HepG2 (cell line): Measurements from ENCODE around the gene ATG2A. TPM values are rescaled to one million over a fixed set of nuclear protein-coding genes. Genes with fewer than 3 reads are reported as not detected.

Experiments used
- BHLHE40 ChIP-seq: IDR thresholded peaks from 2 replicates; pipeline ENCODE4 v1.6.1; 2011; ENCODE audit warnings: low read length, improper control_type of control experiment
- CBX1 ChIP-seq: IDR thresholded peaks from one replicate; pipeline ENCODE4 v1.6.1; 2016; ENCODE audit warnings: antibody characterized with exemption, low read depth
- ERF ChIP-seq: IDR thresholded peaks from 2 replicates; pipeline ENCODE4 v1.6.1; 2018; ENCODE audit warnings: missing biosample characterization, missing genetic modification reagents
- GABPB1 ChIP-seq: IDR thresholded peaks from 2 replicates; pipeline ENCODE4 v1.6.1; 2016; ENCODE audit warnings: mild to moderate bottlenecking, missing genetic modification reagents, moderate library complexity, missing compliant biosample characterization
- IKZF1 ChIP-seq: fragments of 450-650 bp; IDR thresholded peaks from 2 replicates; pipeline ENCODE4 v1.7.1; 2016
- IRF2 ChIP-seq: IDR thresholded peaks from 2 replicates; pipeline ENCODE4 v1.6.1; 2018; ENCODE audit warnings: missing genetic modification reagents, missing compliant biosample characterization
- KDM2A ChIP-seq: sonication (generic); formaldehyde crosslinking; IDR thresholded peaks from 2 replicates; pipeline ENCODE4 v1.4.0; 2020; ENCODE audit warnings: low read depth, missing genetic modification reagents, borderline replicate concordance
- NR2F6 ChIP-seq, 2 experiments: IDR thresholded peaks; 2 replicates each; pipeline ENCODE4 v1.6.1; 2016; ENCODE audit warnings: antibody characterized with exemption in 1 of 2, mild to moderate bottlenecking in 1 of 2
- SOX5 ChIP-seq: IDR thresholded peaks from 2 replicates; pipeline ENCODE4 v1.6.1; 2016; ENCODE audit warnings: borderline replicate concordance
- SOX6 ChIP-seq, 2 experiments: fragments of 450-650 bp in 1 of 2; sonication (generic) in 1 of 2; formaldehyde crosslinking in 1 of 2; IDR thresholded peaks; 2 replicates each; pipeline versions ENCODE4 v1.4.0 to v1.6.1; 2017 to 2020; ENCODE audit warnings: antibody characterized with exemption in 1 of 2, mild to moderate bottlenecking in 1 of 2, missing genetic modification reagents in 1 of 2
- SP140L ChIP-seq: sonication (generic); formaldehyde crosslinking; IDR thresholded peaks from 2 replicates; pipeline ENCODE4 v1.4.0; 2020; ENCODE audit warnings: missing genetic modification reagents, borderline replicate concordance
- THAP11 ChIP-seq: IDR thresholded peaks from 2 replicates; pipeline ENCODE4 v1.6.1; 2016; ENCODE audit warnings: missing biosample characterization, missing genetic modification reagents
- YY1 ChIP-seq: IDR thresholded peaks from 2 replicates; pipeline ENCODE4 v1.6.1; 2011; ENCODE audit warnings: low read length, low read depth, moderate library complexity, mild to moderate bottlenecking; ENCODE audit not compliant: insufficient read depth, insufficient replicate concordance
- ZBTB38 ChIP-seq: sonication (generic); formaldehyde crosslinking; IDR thresholded peaks from 2 replicates; pipeline ENCODE4 v1.5.1; 2020; ENCODE audit warnings: mild to moderate bottlenecking, missing genetic modification reagents
- ZFX ChIP-seq: sonication (generic); formaldehyde crosslinking; IDR thresholded peaks from 2 replicates; pipeline ENCODE4 v1.4.0; 2020; ENCODE audit warnings: mild to moderate bottlenecking, low read depth, missing genetic modification reagents, moderate library complexity
- ZNF614 ChIP-seq: IDR thresholded peaks from 2 replicates; pipeline ENCODE4 v1.6.1; 2018; ENCODE audit warnings: missing biosample characterization, missing genetic modification reagents, inconsistent platforms, borderline replicate concordance
- ZNF709 ChIP-seq: sonication (generic); formaldehyde crosslinking; IDR thresholded peaks from 2 replicates; pipeline ENCODE4 v1.5.0; 2020; ENCODE audit warnings: mild to moderate bottlenecking, missing genetic modification reagents
- ZNF713 ChIP-seq: sonication (generic); formaldehyde crosslinking; IDR thresholded peaks from 2 replicates; pipeline ENCODE4 v1.4.0; 2020; ENCODE audit warnings: mild to moderate bottlenecking, missing genetic modification reagents
- ZNF768 ChIP-seq: sonication (generic); formaldehyde crosslinking; IDR thresholded peaks from 2 replicates; pipeline ENCODE4 v1.4.0; 2020; ENCODE audit warnings: missing genetic modification reagents
- ZSCAN12 ChIP-seq: sonication (generic); formaldehyde crosslinking; IDR thresholded peaks from 2 replicates; pipeline ENCODE4 v1.9.0; 2021; ENCODE audit warnings: mild to moderate bottlenecking, missing genetic modification reagents
- ZSCAN22 ChIP-seq: sonication (generic); formaldehyde crosslinking; IDR thresholded peaks from 2 replicates; pipeline ENCODE4 v1.4.0; 2020; ENCODE audit warnings: mild to moderate bottlenecking, missing genetic modification reagents
- polyA plus RNA-seq, 8 experiments: library from polyadenylated mRNA; depleted of rRNA in 3 of 8; stranded (reverse) in 7 of 8; unstranded in 1 of 8; fragments of >200 nt; fragmentation: Illumina TruSeq in 4 of 8; extraction: Trizol in 4 of 8; gene quantifications; 2 replicates each; pipeline versions ENCODE4 v1.2.1 to v1.2.3, GENCODE V29; 2011 to 2016; ENCODE audit warnings: low read depth in 4 of 8, missing spikeins in 1 of 8, mixed read lengths in 1 of 8; ENCODE audit not compliant: insufficient read depth in 1 of 8
- total RNA-seq, 5 experiments: library from RNA; depleted of rRNA; stranded (reverse); fragments of >200 nt; fragmentation: Illumina TruSeq; extraction: Trizol; gene quantifications; 2 replicates each; pipeline ENCODE4 v1.2.3, GENCODE V29; 2016; ENCODE audit warnings: low read depth in 1 of 5
- TF ChIP-seq, protein P1 (sequence below): sonication (generic); formaldehyde crosslinking; IDR thresholded peaks from 2 replicates; pipeline ENCODE4 v1.8.0; 2022; ENCODE audit warnings: mild to moderate bottlenecking, missing genetic modification reagents, borderline replicate concordance
- TF ChIP-seq, protein P2 (sequence below): sonication (generic); formaldehyde crosslinking; IDR thresholded peaks from 2 replicates; pipeline ENCODE4 v1.5.0; 2020; ENCODE audit warnings: mild to moderate bottlenecking, missing genetic modification reagents
- TF ChIP-seq, protein P3 (sequence below): sonication (generic); formaldehyde crosslinking; IDR thresholded peaks from 2 replicates; pipeline ENCODE4 v1.9.0; 2022; ENCODE audit warnings: missing genetic modification reagents, mild to moderate bottlenecking, borderline replicate concordance

The ATG2A gene
- total and polyA plus RNA-seq, 2 of the 13 experiments (the other 11 are each of a cell fraction or from before 2014, with no cell fraction given) = 6.7 to 8.0 TPM

DNA sequence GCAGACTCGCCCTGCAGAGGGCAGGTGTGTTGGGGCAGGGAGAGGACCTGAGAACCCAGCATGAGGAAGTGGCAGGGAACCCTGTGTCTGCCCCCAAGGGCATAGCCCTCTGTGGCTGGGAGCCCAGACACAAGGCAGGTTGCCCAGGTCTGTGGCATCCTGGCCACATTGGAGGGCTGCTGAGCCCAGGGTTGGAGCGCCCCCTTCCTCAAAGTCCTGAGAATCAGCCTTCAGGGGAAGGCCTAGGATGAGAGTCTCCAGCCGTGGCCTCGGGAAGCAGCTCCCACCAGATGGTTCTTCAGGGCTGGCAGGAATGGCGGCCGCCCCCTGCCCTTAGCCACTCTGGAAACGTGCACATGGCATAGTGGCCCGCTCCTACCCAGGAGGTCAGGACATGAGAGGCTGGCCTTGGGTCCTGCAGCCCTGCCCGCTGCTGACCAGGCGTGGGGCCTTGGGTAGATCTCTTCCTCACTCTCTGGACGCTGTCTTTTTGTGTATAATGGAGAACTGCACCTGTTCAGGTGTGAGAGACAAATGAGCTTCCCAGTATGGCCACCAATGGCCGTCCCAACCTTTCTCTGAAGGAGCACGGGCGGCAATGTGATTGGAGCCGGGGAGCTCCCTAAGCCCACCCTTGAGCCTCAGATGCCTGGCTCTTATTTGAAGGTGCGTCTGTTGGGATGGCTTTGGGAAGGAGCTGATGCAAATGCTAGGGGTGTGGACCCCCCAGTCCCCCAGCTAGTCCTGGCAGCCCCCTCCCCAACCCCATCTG lies 68.0 kb downstream of the ATG2A start (continued):
- no peak for TF ChIP-seq ZNF614 (CRISPR knock-in tag)
- peak; percentile 12; the same call in 1 of the 2 replicates for TF ChIP-seq IRF2 (CRISPR knock-in tag)
- no peak for TF ChIP-seq ZNF709 (CRISPR knock-in tag)
- TF ChIP-seq ZBTB38 = peak; percentile 21; the same call in 1 of the 2 replicates
- no peak for TF ChIP-seq IKZF1
- no peak for TF ChIP-seq SOX6 (IDR thresholded peaks at IDR 0.05)
- TF ChIP-seq SOX6 (CRISPR knock-in tag; IDR thresholded peaks at IDR 0.05) = peak; percentile 30; the same call in 1 of the 2 replicates
- no peak for TF ChIP-seq BHLHE40
- TF ChIP-seq, protein P1, sequence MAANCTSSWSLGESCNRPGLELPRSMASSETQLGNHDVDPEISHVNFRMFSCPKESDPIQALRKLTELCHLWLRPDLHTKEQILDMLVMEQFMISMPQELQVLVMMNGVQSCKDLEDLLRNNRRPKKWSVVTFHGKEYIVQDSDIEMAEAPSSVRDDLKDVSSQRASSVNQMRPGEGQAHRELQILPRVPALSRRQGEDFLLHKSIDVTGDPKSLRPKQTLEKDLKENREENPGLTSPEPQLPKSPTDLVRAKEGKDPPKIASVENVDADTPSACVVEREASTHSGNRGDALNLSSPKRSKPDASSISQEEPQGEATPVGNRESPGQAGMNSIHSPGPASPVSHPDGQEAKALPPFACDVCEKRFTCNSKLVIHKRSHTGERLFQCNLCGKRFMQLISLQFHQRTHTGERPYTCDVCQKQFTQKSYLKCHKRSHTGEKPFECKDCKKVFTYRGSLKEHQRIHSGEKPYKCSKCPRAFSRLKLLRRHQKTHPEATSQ (CRISPR knock-in tag) = no peak
- TF ChIP-seq GABPB1 (CRISPR knock-in tag) = peak; percentile 34; the same call in 1 of the 2 replicates
- peak; percentile 34; the same call in 1 of the 2 replicates for TF ChIP-seq ZNF768 (CRISPR knock-in tag)
- 0 out of 2 replicates have a peak, but pooled peaks have one; percentile 41 for TF ChIP-seq ERF (CRISPR knock-in tag)
- TF ChIP-seq ZFX (CRISPR knock-in tag) = peak; percentile 59
- no peak for TF ChIP-seq SP140L (CRISPR knock-in tag)
- 0 out of 2 replicates have a peak, but pooled peaks have one; percentile 11 for TF ChIP-seq SOX5
- no peak for TF ChIP-seq ZSCAN22 (CRISPR knock-in tag)
- TF ChIP-seq KDM2A (CRISPR knock-in tag) = 0 out of 2 replicates have a peak, but pooled peaks have one; percentile 35
- no peak for TF ChIP-seq NR2F6 (IDR thresholded peaks at IDR 0.05)
- peak; percentile 25; the same call in 1 of the 2 replicates for TF ChIP-seq NR2F6 (CRISPR knock-in tag; IDR thresholded peaks at IDR 0.05)
- no peak for TF ChIP-seq ZNF713 (CRISPR knock-in tag)
- TF ChIP-seq, protein P2, sequence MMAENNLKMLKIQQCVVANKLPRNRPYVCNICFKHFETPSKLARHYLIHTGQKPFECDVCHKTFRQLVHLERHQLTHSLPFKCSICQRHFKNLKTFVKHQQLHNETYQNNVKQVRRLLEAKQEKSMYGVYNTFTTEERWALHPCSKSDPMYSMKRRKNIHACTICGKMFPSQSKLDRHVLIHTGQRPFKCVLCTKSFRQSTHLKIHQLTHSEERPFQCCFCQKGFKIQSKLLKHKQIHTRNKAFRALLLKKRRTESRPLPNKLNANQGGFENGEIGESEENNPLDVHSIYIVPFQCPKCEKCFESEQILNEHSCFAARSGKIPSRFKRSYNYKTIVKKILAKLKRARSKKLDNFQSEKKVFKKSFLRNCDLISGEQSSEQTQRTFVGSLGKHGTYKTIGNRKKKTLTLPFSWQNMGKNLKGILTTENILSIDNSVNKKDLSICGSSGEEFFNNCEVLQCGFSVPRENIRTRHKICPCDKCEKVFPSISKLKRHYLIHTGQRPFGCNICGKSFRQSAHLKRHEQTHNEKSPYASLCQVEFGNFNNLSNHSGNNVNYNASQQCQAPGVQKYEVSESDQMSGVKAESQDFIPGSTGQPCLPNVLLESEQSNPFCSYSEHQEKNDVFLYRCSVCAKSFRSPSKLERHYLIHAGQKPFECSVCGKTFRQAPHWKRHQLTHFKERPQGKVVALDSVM (CRISPR knock-in tag) = peak; percentile 67
- TF ChIP-seq THAP11 = 0 out of 2 replicates have a peak, but pooled peaks have one; percentile 44
- TF ChIP-seq CBX1 = peak; percentile 43
- peak; percentile 36 for TF ChIP-seq YY1
- TF ChIP-seq ZSCAN12 (CRISPR knock-in tag) = no peak
- TF ChIP-seq, protein P3, sequence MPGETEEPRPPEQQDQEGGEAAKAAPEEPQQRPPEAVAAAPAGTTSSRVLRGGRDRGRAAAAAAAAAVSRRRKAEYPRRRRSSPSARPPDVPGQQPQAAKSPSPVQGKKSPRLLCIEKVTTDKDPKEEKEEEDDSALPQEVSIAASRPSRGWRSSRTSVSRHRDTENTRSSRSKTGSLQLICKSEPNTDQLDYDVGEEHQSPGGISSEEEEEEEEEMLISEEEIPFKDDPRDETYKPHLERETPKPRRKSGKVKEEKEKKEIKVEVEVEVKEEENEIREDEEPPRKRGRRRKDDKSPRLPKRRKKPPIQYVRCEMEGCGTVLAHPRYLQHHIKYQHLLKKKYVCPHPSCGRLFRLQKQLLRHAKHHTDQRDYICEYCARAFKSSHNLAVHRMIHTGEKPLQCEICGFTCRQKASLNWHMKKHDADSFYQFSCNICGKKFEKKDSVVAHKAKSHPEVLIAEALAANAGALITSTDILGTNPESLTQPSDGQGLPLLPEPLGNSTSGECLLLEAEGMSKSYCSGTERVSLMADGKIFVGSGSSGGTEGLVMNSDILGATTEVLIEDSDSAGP (CRISPR knock-in tag) = peak; percentile 41; the same call in 1 of the 2 replicates
